ENCODE measurements around the gene STARD13.

The STARD13 gene

GRCh38 chr13:33208290-33209220 lies 77.0 kb downstream of the STARD13 start:
- no peaks in the 10 kb centered on the region for H3K9me3 ChIP-seq (ENCODE audit: control insufficient read depth in 2 of 2, low read length in 2 of 2)
- no peaks in the 10 kb centered on the region for H3K27me3 ChIP-seq (ENCODE audit: control insufficient read depth in 1 of 2, insufficient read depth in 2 of 2, low read length in 2 of 2)
- peak overlapping the region; percentile 90 for H3K27ac ChIP-seq (ENCODE audit: low read length)
- no peaks in the 10 kb centered on the region for H3K36me3 ChIP-seq (ENCODE audit: control insufficient read depth in 2 of 2, insufficient read depth in 2 of 2, low read length in 2 of 2)
- H3K4me1 ChIP-seq (ENCODE audit: control insufficient read depth, insufficient read depth, low read length): peaks cover 26% of the 10 kb centered on the region
- H3K4me3 ChIP-seq (ENCODE audit: low read length in 2 of 2): no peak overlapping the region
- H3K9ac ChIP-seq (ENCODE audit: low read length in 2 of 2): no peak overlapping the region

DNA sequence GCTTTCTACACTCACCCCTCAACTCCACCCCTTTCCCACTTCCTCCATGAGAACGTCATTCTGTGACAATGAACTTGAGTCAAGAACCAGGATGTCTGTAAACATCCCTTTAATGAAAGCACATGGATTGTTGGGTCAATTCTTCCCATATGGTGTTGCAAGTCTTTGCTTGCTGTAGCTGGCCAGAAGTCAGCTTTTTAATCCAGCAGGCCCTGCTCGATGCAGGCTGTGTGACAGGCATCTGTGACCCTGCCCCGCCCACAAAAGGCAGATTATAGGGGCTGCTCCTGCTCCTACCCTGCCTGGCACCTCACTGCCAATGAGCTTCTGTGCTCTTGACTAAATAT lies 78.0 kb downstream of the STARD13 start:
- Histone ChIP-seq H3K4me1 (ENCODE audit: control insufficient read depth, insufficient read depth, low read length) (peaks cover 30% of the 10 kb centered on the region), H3K36me3 (ENCODE audit: control insufficient read depth in 2 of 2, insufficient read depth in 2 of 2, low read length in 2 of 2) (no peaks in the 10 kb centered on the region)

GRCh38 chr13:33206945-33207614 lies 78.5 kb downstream of the STARD13 start:
- peak overlapping the region; percentile 90 for H3K27ac ChIP-seq (ENCODE audit: low read length)
- H3K36me3 ChIP-seq (ENCODE audit: control insufficient read depth in 2 of 2, insufficient read depth in 2 of 2, low read length in 2 of 2): no peaks in the 10 kb centered on the region
- no peaks in the 10 kb centered on the region for H3K9me3 ChIP-seq (ENCODE audit: control insufficient read depth in 2 of 2, low read length in 2 of 2)
- peak overlapping the region; percentile 14 to 24 for H3K9ac ChIP-seq (ENCODE audit: low read length in 2 of 2)
- H3K4me1 ChIP-seq (ENCODE audit: control insufficient read depth, insufficient read depth, low read length): peaks cover 30% of the 10 kb centered on the region
- H3K27me3 ChIP-seq (ENCODE audit: control insufficient read depth in 1 of 2, insufficient read depth in 2 of 2, low read length in 2 of 2): no peaks in the 10 kb centered on the region
- peak overlapping the region in 1 of 2 donors; percentile 15 for H3K4me3 ChIP-seq (ENCODE audit: low read length in 2 of 2)

More for the DNA sequence above, 78.0 kb downstream of the STARD13 start:
- H3K27me3 ChIP-seq (ENCODE audit: control insufficient read depth in 1 of 2, insufficient read depth in 2 of 2, low read length in 2 of 2): no peaks in the 10 kb centered on the region
- peak overlapping the region in 1 of 2 donors; percentile 15 for H3K4me3 ChIP-seq (ENCODE audit: low read length in 2 of 2)
- peak overlapping the region; percentile 90 for H3K27ac ChIP-seq (ENCODE audit: low read length)
- H3K9ac ChIP-seq (ENCODE audit: low read length in 2 of 2): peak overlapping the region in 1 of 2 donors; percentile 24
- H3K9me3 ChIP-seq (ENCODE audit: control insufficient read depth in 2 of 2, low read length in 2 of 2): no peaks in the 10 kb centered on the region

DNA sequence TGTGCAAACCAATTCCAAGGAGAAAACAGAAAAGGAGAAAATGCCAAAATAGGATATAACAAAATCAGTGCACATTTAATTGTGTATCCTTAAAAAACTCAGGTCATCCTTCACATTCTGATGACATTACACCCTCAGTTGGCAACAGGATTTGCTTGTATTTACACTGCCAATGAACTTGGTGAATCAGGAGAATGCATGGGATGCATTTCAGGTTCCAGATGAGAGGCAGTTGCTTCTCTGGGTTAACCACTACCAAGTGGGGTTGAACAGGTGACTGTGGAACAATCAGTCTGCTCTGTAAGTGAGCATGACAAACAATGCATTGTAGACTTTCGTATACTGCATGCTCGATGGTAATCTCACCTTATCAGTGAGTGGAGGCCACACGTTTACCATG lies 79.1 kb downstream of the STARD13 start:
- H3K27me3 ChIP-seq (ENCODE audit: control insufficient read depth in 1 of 2, insufficient read depth in 2 of 2, low read length in 2 of 2): no peaks in the 10 kb centered on the region
- H3K4me3 ChIP-seq (ENCODE audit: low read length in 2 of 2): peak overlapping the region; percentile 70 to 89
- no peaks in the 10 kb centered on the region for H3K9me3 ChIP-seq (ENCODE audit: control insufficient read depth in 2 of 2, low read length in 2 of 2)
- peaks cover 30% of the 10 kb centered on the region for H3K4me1 ChIP-seq (ENCODE audit: control insufficient read depth, insufficient read depth, low read length)
- no peaks in the 10 kb centered on the region for H3K36me3 ChIP-seq (ENCODE audit: control insufficient read depth in 2 of 2, insufficient read depth in 2 of 2, low read length in 2 of 2)
- H3K9ac ChIP-seq (ENCODE audit: low read length in 2 of 2): peak overlapping the region in 1 of 2 donors; percentile 93
- H3K27ac ChIP-seq (ENCODE audit: low read length): peak overlapping the region; percentile 90

DNA sequence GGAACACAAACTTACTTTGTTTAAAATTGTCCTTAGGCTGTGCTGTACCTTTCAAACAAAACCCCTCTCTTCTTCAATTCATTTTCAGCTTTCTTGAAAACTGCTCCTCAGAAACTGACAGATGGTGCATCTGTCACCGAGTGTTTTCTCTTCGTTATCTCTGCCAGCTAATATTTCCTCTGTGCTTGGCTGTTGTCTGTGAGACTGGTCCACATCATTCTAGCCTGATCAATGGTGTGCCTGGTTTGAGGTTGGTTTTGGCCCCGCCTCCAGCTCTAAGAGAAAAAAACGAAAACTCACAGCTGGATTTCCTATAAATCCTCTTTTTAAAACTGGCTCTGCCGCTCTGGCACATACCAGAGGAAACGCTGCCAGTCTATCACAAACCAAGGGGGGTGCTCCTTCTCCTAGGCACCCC lies 79.7 kb downstream of the STARD13 start:
- H3K27me3 ChIP-seq (ENCODE audit: control insufficient read depth in 1 of 2, insufficient read depth in 2 of 2, low read length in 2 of 2): no peaks in the 10 kb centered on the region
- H3K9me3 ChIP-seq (ENCODE audit: control insufficient read depth in 2 of 2, low read length in 2 of 2): no peaks in the 10 kb centered on the region
- peak overlapping the region; percentile 70 to 89 for H3K4me3 ChIP-seq (ENCODE audit: low read length in 2 of 2)
- H3K9ac ChIP-seq (ENCODE audit: low read length in 2 of 2): peak overlapping the region; percentile 84 to 93
- peaks cover 30% of the 10 kb centered on the region for H3K4me1 ChIP-seq (ENCODE audit: control insufficient read depth, insufficient read depth, low read length)
- peak overlapping the region; percentile 90 for H3K27ac ChIP-seq (ENCODE audit: low read length)
- H3K36me3 ChIP-seq (ENCODE audit: control insufficient read depth in 2 of 2, insufficient read depth in 2 of 2, low read length in 2 of 2): no peaks in the 10 kb centered on the region

- Histone ChIP-seq H3K4me1 (ENCODE audit: control insufficient read depth, insufficient read depth, low read length) (peaks cover 33% of the 10 kb centered on the region), H3K4me3 (ENCODE audit: low read length in 2 of 2) (peak overlapping the region; percentile 70 to 89), H3K9ac (ENCODE audit: low read length in 2 of 2) (peak overlapping the region; percentile 84 to 93), H3K27me3 (ENCODE audit: control insufficient read depth in 1 of 2, insufficient read depth in 2 of 2, low read length in 2 of 2) (no peaks in the 10 kb centered on the region), H3K9me3 (ENCODE audit: control insufficient read depth in 2 of 2, low read length in 2 of 2) (no peaks in the 10 kb centered on the region), H3K36me3 (ENCODE audit: control insufficient read depth in 2 of 2, insufficient read depth in 2 of 2, low read length in 2 of 2) (no peaks in the 10 kb centered on the region), H3K27ac (ENCODE audit: low read length) (peak overlapping the region; percentile 90)
These were observed 80.3 kb downstream of the STARD13 start for GRCh38 chr13:33205224-33205623.

DNA sequence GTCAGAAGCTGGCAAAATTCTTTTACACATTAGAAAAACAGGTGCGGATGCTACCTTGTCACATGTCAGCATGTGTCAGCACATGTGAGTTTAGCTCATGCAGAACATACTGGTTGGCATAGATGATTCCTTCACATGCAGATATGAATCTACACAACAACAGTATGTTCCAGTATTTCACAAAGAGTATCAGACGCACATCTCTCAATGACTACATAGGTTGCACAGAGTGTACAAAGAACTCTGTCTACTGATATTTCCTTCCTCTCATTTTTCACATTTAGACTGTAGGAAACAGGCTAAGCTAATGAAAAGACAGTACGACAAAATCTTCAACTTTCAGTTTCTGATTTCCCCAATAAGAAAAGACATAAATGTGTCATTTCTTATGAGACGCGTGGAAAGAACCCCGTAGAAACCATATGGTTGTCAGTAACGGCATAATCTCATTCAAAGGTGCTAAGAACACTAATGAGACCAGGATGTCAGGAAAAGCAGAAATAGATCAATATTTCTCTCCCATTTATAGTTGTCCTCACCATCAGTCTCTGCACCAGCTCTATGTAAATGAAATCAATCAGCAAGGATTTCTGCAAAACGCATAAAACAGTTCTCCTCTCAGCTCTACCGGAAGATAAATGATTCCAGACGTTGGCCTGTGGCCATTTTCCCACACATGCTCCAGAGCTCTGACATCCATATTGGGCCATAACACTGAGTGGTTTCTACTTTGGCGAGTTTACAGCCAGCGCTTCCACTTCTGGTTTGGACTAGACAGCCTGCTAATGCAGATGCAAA lies 81.2 kb downstream of the STARD13 start:
- H3K27ac ChIP-seq (ENCODE audit: low read length): peak overlapping the region; percentile 90
- no peaks in the 10 kb centered on the region for H3K9me3 ChIP-seq (ENCODE audit: control insufficient read depth in 2 of 2, low read length in 2 of 2)
- H3K9ac ChIP-seq (ENCODE audit: low read length in 2 of 2): peak overlapping the region; percentile 84 to 93
- peak overlapping the region; percentile 70 to 89 for H3K4me3 ChIP-seq (ENCODE audit: low read length in 2 of 2)
- H3K27me3 ChIP-seq (ENCODE audit: control insufficient read depth in 1 of 2, insufficient read depth in 2 of 2, low read length in 2 of 2): no peaks in the 10 kb centered on the region
- H3K4me1 ChIP-seq (ENCODE audit: control insufficient read depth, insufficient read depth, low read length): peaks cover 37% of the 10 kb centered on the region
- no peaks in the 10 kb centered on the region for H3K36me3 ChIP-seq (ENCODE audit: control insufficient read depth in 2 of 2, insufficient read depth in 2 of 2, low read length in 2 of 2)

GRCh38 chr13:33202644-33203169 lies 82.8 kb downstream of the STARD13 start:
- Histone ChIP-seq H3K36me3 (ENCODE audit: control insufficient read depth in 2 of 2, insufficient read depth in 2 of 2, low read length in 2 of 2) (no peaks in the 10 kb centered on the region), H3K4me3 (ENCODE audit: low read length in 2 of 2) (peak overlapping the region; percentile 70 to 89), H3K4me1 (ENCODE audit: control insufficient read depth, insufficient read depth, low read length) (peaks cover 30% of the 10 kb centered on the region), H3K27me3 (ENCODE audit: control insufficient read depth in 1 of 2, insufficient read depth in 2 of 2, low read length in 2 of 2) (no peaks in the 10 kb centered on the region), H3K9me3 (ENCODE audit: control insufficient read depth in 2 of 2, low read length in 2 of 2) (no peaks in the 10 kb centered on the region), H3K9ac (ENCODE audit: low read length in 2 of 2) (peak overlapping the region in 1 of 2 donors; percentile 93), H3K27ac (ENCODE audit: low read length) (peak overlapping the region; percentile 90)

DNA sequence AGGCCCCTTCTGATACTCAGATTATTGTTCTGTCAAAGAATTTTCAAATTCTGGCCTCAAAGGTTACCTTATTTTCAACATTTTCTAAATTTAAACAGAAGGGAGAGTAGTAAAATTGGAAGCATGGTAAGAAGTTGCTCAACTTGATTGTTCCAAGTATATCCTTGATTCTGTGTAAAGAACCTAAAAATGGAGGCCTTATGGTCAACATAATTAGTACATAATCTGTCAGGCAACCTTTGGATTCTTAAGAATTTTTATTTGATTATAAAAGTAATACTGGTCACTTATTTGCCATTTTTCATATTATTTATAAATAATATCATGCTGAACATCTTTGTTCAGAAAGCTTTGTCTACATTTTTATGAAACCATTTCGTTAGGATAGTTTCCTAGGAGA lies 83.9 kb downstream of the STARD13 start:
- Histone ChIP-seq H3K4me1 (ENCODE audit: control insufficient read depth, insufficient read depth, low read length) (peaks cover 30% of the 10 kb centered on the region), H3K9me3 (ENCODE audit: control insufficient read depth in 2 of 2, low read length in 2 of 2) (no peaks in the 10 kb centered on the region), H3K27ac (ENCODE audit: low read length) (no peak overlapping the region), H3K27me3 (ENCODE audit: control insufficient read depth in 1 of 2, insufficient read depth in 2 of 2, low read length in 2 of 2) (no peaks in the 10 kb centered on the region), H3K9ac (ENCODE audit: low read length in 2 of 2) (no peak overlapping the region), H3K4me3 (ENCODE audit: low read length in 2 of 2) (no peak overlapping the region), H3K36me3 (ENCODE audit: control insufficient read depth in 2 of 2, insufficient read depth in 2 of 2, low read length in 2 of 2) (no peaks in the 10 kb centered on the region)

DNA sequence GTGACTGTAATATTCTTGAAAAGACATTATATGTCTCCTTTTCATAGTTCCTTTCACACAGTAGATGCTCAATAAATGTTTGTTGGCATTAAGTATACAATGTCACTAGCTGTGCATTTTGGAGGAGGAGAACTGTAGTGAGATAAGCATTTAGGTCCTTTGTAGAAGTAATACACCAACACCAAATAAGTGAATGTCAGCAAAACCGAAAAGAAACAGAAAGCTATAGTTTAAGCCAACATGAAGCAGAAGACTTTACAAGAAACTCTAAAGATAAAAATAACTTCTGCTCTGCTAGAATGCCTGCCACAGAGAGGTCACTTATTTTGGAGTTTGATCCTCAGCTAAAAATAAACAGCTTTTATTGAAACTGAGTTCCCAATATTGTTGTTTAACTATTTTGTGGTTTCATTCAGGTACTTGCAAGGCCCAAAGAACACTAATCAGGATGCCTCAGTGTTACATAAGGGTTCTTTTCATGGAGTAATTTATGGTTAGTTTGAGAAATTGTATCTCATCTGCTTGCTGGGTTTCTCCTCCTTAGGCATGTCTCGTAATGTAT lies 86.2 kb downstream of the STARD13 start:
- Histone ChIP-seq H3K4me3 (ENCODE audit: low read length in 2 of 2) (peak overlapping the region in 1 of 2 donors; percentile 35), H3K36me3 (ENCODE audit: control insufficient read depth in 2 of 2, insufficient read depth in 2 of 2, low read length in 2 of 2) (no peaks in the 10 kb centered on the region), H3K9ac (ENCODE audit: low read length in 2 of 2) (no peak overlapping the region), H3K27me3 (ENCODE audit: control insufficient read depth in 1 of 2, insufficient read depth in 2 of 2, low read length in 2 of 2) (no peaks in the 10 kb centered on the region), H3K27ac (ENCODE audit: low read length) (peak overlapping the region; percentile 6), H3K4me1 (ENCODE audit: control insufficient read depth, insufficient read depth, low read length) (peaks cover 26% of the 10 kb centered on the region), H3K9me3 (ENCODE audit: control insufficient read depth in 2 of 2, low read length in 2 of 2) (no peaks in the 10 kb centered on the region)
